HepG2 (cell line): ENCODE results near the gene PTPMT1. TPM values are rescaled to one million over a fixed set of nuclear protein-coding genes. Genes with fewer than 3 reads are reported as not detected.
A peak's percentile ranks its signal among the peaks of the same experiment; 100 is the strongest.

ENCODE experiments used
- BORCS8-MEF2B ChIP-seq: sonication (generic); formaldehyde crosslinking; IDR thresholded peaks from 2 replicates; pipeline ENCODE4 v1.8.0; 2022; ENCODE audit warnings: mild to moderate bottlenecking, missing genetic modification reagents
- GATAD1 ChIP-seq: IDR thresholded peaks from 2 replicates; pipeline ENCODE4 v1.6.1; 2016; ENCODE audit warnings: missing genetic modification reagents, missing compliant biosample characterization
- HNRNPK ChIP-seq: fragments of 200-400 bp; formaldehyde crosslinking; IDR thresholded peaks from 2 replicates; pipeline ENCODE4 v1.6.1; 2018; ENCODE audit warnings: low read length, low read depth, moderate library complexity, mild to moderate bottlenecking; ENCODE audit not compliant: poor library complexity, severe bottlenecking
- MBNL3 ChIP-seq: fragments of 250-450 bp; sonication (Bioruptor Pico); conservative IDR thresholded peaks from 2 replicates; pipeline ENCODE4 v1.8.0; 2022; ENCODE audit warnings: mild to moderate bottlenecking, inconsistent platforms
- NFE2 ChIP-seq: sonication (generic); formaldehyde crosslinking; IDR thresholded peaks from 2 replicates; pipeline ENCODE4 v1.4.0; 2020; ENCODE audit warnings: missing genetic modification reagents
- POGZ ChIP-seq: sonication (generic); formaldehyde crosslinking; IDR thresholded peaks from 2 replicates; pipeline ENCODE4 v1.4.0; 2020; ENCODE audit warnings: mild to moderate bottlenecking, missing genetic modification reagents
- SAP130 ChIP-seq: IDR thresholded peaks from 2 replicates; pipeline ENCODE4 v1.6.1; 2016; ENCODE audit warnings: low read depth
- SP2 ChIP-seq: sonication (generic); formaldehyde crosslinking; IDR thresholded peaks from 2 replicates; pipeline ENCODE4 v1.5.1; 2020; ENCODE audit warnings: mild to moderate bottlenecking, missing genetic modification reagents
- SUZ12 ChIP-seq: fragments of 150-350 bp; IDR thresholded peaks from 2 replicates; pipeline ENCODE4 v1.6.1; 2014; ENCODE audit warnings: low read depth, low read length
- ZC3H4 ChIP-seq: sonication (generic); formaldehyde crosslinking; IDR thresholded peaks from 2 replicates; pipeline ENCODE4 v1.4.0; 2020; ENCODE audit warnings: missing genetic modification reagents, borderline replicate concordance
- ZFP36L2 ChIP-seq: sonication (generic); formaldehyde crosslinking; IDR thresholded peaks from 2 replicates; pipeline ENCODE4 v1.4.0; 2020; ENCODE audit warnings: missing genetic modification reagents
- ZNF225 ChIP-seq: sonication (generic); formaldehyde crosslinking; IDR thresholded peaks from 2 replicates; pipeline ENCODE4 v1.4.0; 2020; ENCODE audit warnings: mild to moderate bottlenecking, missing genetic modification reagents
- ZNF350 ChIP-seq: sonication (generic); formaldehyde crosslinking; IDR thresholded peaks from 2 replicates; pipeline ENCODE4 v1.4.0; 2020; ENCODE audit warnings: mild to moderate bottlenecking, low read depth, missing genetic modification reagents, borderline replicate concordance
- ZNF446 ChIP-seq: sonication (generic); formaldehyde crosslinking; IDR thresholded peaks from 2 replicates; pipeline ENCODE4 v1.5.0; 2020; ENCODE audit warnings: mild to moderate bottlenecking, missing genetic modification reagents
- ZNF547 ChIP-seq: sonication (generic); formaldehyde crosslinking; IDR thresholded peaks from 2 replicates; pipeline ENCODE4 v1.5.1; 2020; ENCODE audit warnings: mild to moderate bottlenecking, missing genetic modification reagents
- ZNF572 ChIP-seq: sonication (generic); formaldehyde crosslinking; IDR thresholded peaks from 2 replicates; pipeline ENCODE4 v1.5.1; 2020; ENCODE audit warnings: mild to moderate bottlenecking, missing genetic modification reagents
- ZNF605 ChIP-seq: sonication (generic); formaldehyde crosslinking; IDR thresholded peaks from 2 replicates; pipeline ENCODE4 v1.8.0; 2022; ENCODE audit warnings: mild to moderate bottlenecking, missing genetic modification reagents
- polyA plus RNA-seq, 8 experiments: library from polyadenylated mRNA; depleted of rRNA in 3 of 8; stranded (reverse) in 7 of 8; unstranded in 1 of 8; fragments of >200 nt; fragmentation: Illumina TruSeq in 4 of 8; extraction: Trizol in 4 of 8; gene quantifications; 2 replicates each; pipeline versions ENCODE4 v1.2.1 to v1.2.3, GENCODE V29; 2011 to 2016; ENCODE audit warnings: low read depth in 4 of 8, missing spikeins in 1 of 8, mixed read lengths in 1 of 8; ENCODE audit not compliant: insufficient read depth in 1 of 8
- total RNA-seq, 5 experiments: library from RNA; depleted of rRNA; stranded (reverse); fragments of >200 nt; fragmentation: Illumina TruSeq; extraction: Trizol; gene quantifications; 2 replicates each; pipeline ENCODE4 v1.2.3, GENCODE V29; 2016; ENCODE audit warnings: low read depth in 1 of 5
- TF ChIP-seq, protein P1 (sequence below), 2 experiments: fragments of 450-650 bp in 1 of 2; sonication (generic) in 1 of 2; formaldehyde crosslinking; IDR thresholded peaks; 2 replicates each; pipeline versions ENCODE4 v1.5.0 to v1.8.0; 2020 to 2022; ENCODE audit warnings: mild to moderate bottlenecking in 1 of 2, missing genetic modification reagents in 1 of 2
- TF ChIP-seq, protein P2 (sequence below): sonication (generic); formaldehyde crosslinking; IDR thresholded peaks from 2 replicates; pipeline ENCODE4 v1.8.0; 2022; ENCODE audit warnings: missing genetic modification reagents, mild to moderate bottlenecking, borderline replicate concordance
- TF ChIP-seq, protein P3 (sequence below): sonication (generic); formaldehyde crosslinking; IDR thresholded peaks from 2 replicates; pipeline ENCODE4 v1.5.0; 2020; ENCODE audit warnings: mild to moderate bottlenecking, missing genetic modification reagents, borderline replicate concordance
- TF ChIP-seq, protein P4 (sequence below): sonication (generic); formaldehyde crosslinking; IDR thresholded peaks from 2 replicates; pipeline ENCODE4 v1.4.0; 2020; ENCODE audit warnings: low read depth, mild to moderate bottlenecking, missing genetic modification reagents

Gene PTPMT1
- total and polyA plus RNA-seq, 2 of the 13 experiments (the other 11 are each of a cell fraction or from before 2014, with no cell fraction given), result 55.6 to 129 TPM

DNA sequence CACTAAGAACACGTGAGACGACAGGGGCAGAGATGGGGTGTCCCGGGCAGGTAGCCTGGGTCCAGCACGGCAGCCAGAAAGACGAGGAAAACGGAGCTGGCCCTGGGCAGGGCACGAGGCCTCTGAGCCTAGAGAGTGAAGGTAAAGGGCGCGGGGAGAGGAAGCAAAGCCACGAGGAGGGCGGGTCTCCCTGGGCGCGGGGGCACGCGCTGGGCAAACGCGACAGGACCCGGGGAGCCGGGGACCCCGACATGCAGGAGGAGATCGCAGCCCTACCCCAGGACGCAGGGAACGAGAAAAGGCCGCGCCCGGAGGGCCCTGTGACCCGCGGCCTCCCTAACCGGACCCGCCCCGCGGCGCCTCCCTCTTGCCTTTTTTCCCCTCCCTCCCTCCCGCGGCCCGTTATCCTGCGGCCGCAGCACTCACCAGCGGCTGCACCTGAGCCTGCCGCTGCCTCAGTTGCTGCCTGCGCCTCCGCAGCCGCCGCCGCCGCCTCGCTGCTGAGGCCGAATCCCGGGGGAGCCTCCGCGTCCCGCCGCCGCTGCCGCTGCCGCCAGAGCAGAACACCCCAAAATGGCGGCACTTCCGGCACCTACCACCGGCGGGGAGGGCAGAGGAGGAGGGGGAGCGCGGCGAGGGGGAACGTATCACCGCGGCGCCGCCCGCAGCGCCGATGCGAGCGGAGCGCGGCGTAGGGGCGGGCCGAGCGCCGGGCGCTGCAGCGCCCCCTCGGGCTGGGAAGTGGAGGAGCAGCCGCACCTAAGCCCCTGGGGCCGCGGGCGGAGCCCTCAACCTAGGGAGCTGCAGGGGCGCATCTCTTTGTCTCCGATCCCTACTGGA, 12.6 kb upstream of the PTPMT1 start, which contains the start of gene CELF1 (continued):
- TF ChIP-seq, protein P1, sequence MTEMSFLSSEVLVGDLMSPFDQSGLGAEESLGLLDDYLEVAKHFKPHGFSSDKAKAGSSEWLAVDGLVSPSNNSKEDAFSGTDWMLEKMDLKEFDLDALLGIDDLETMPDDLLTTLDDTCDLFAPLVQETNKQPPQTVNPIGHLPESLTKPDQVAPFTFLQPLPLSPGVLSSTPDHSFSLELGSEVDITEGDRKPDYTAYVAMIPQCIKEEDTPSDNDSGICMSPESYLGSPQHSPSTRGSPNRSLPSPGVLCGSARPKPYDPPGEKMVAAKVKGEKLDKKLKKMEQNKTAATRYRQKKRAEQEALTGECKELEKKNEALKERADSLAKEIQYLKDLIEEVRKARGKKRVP (CRISPR knock-in tag; IDR thresholded peaks at IDR 0.05), result 0 out of 4 replicates have a peak, but pooled peaks of 1 of the 2 experiments have one; percentile 38
- TF ChIP-seq ZNF605 (CRISPR knock-in tag), result peak; percentile 80; the same call in 1 of the 2 replicates
- TF ChIP-seq, protein P2, sequence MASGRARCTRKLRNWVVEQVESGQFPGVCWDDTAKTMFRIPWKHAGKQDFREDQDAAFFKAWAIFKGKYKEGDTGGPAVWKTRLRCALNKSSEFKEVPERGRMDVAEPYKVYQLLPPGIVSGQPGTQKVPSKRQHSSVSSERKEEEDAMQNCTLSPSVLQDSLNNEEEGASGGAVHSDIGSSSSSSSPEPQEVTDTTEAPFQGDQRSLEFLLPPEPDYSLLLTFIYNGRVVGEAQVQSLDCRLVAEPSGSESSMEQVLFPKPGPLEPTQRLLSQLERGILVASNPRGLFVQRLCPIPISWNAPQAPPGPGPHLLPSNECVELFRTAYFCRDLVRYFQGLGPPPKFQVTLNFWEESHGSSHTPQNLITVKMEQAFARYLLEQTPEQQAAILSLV (CRISPR knock-in tag), result no peak
- TF ChIP-seq ZFP36L2, result no peak
- TF ChIP-seq MBNL3 (CRISPR knock-in tag), result no peak
- peak; percentile 77; the same call in 1 of the 2 replicates for TF ChIP-seq POGZ (CRISPR knock-in tag)
- TF ChIP-seq SUZ12, result no peak
- TF ChIP-seq, protein P3, sequence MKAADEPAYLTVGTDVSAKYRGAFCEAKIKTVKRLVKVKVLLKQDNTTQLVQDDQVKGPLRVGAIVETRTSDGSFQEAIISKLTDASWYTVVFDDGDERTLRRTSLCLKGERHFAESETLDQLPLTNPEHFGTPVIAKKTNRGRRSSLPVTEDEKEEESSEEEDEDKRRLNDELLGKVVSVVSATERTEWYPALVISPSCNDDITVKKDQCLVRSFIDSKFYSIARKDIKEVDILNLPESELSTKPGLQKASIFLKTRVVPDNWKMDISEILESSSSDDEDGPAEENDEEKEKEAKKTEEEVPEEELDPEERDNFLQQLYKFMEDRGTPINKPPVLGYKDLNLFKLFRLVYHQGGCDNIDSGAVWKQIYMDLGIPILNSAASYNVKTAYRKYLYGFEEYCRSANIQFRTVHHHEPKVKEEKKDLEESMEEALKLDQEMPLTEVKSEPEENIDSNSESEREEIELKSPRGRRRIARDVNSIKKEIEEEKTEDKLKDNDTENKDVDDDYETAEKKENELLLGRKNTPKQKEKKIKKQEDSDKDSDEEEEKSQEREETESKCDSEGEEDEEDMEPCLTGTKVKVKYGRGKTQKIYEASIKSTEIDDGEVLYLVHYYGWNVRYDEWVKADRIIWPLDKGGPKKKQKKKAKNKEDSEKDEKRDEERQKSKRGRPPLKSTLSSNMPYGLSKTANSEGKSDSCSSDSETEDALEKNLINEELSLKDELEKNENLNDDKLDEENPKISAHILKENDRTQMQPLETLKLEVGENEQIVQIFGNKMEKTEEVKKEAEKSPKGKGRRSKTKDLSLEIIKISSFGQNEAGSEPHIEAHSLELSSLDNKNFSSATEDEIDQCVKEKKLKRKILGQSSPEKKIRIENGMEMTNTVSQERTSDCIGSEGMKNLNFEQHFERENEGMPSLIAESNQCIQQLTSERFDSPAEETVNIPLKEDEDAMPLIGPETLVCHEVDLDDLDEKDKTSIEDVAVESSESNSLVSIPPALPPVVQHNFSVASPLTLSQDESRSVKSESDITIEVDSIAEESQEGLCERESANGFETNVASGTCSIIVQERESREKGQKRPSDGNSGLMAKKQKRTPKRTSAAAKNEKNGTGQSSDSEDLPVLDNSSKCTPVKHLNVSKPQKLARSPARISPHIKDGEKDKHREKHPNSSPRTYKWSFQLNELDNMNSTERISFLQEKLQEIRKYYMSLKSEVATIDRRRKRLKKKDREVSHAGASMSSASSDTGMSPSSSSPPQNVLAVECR, result peak; percentile 90
- peak; percentile 71; the same call in 1 of the 2 replicates for TF ChIP-seq GATAD1 (CRISPR knock-in tag)
- TF ChIP-seq NFE2 (CRISPR knock-in tag), result no peak
- TF ChIP-seq ZNF572 (CRISPR knock-in tag), result 0 out of 2 replicates have a peak, but pooled peaks have one; percentile 67
- 0 out of 2 replicates have a peak, but pooled peaks have one; percentile 30 for TF ChIP-seq ZNF547 (CRISPR knock-in tag)
- TF ChIP-seq ZC3H4, result no peak
- peak; percentile 86 for TF ChIP-seq SAP130
- no peak for TF ChIP-seq SP2 (CRISPR knock-in tag)
- peak; percentile 92 for TF ChIP-seq HNRNPK
- peak; percentile 71; the same call in 1 of the 2 replicates for TF ChIP-seq ZNF225
- peak; percentile 52; the same call in 1 of the 2 replicates for TF ChIP-seq ZNF350 (CRISPR knock-in tag)
- TF ChIP-seq BORCS8-MEF2B (CRISPR knock-in tag), result peak; percentile 69
- TF ChIP-seq, protein P4, sequence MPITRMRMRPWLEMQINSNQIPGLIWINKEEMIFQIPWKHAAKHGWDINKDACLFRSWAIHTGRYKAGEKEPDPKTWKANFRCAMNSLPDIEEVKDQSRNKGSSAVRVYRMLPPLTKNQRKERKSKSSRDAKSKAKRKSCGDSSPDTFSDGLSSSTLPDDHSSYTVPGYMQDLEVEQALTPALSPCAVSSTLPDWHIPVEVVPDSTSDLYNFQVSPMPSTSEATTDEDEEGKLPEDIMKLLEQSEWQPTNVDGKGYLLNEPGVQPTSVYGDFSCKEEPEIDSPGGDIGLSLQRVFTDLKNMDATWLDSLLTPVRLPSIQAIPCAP (CRISPR knock-in tag), result 0 out of 2 replicates have a peak, but pooled peaks have one; percentile 60
- peak; percentile 48; the same call in 1 of the 2 replicates for TF ChIP-seq ZNF446 (CRISPR knock-in tag)
